ENCODE measurements around the gene NUP210.

NUP210 gene

GRCh38 chr3:13400114-13400673, 19.9 kb downstream of the NUP210 start:
- CTCF ChIA-PET, result interaction anchor here (1.0 kb wide), 1 partner anchor 53 kb away, joined by 3 read pairs; no protein-coding TSS in a partner anchor
- POLR2A ChIA-PET, result no interaction called here
- DNase-seq (ENCODE audit: extremely low spot score), result no peak
- TF ChIP-seq CTCF (IDR thresholded peaks at IDR 0.05; ENCODE audit: control extremely low read depth, extremely low read depth, low read depth, missing control alignments), result no peak

- no peak for DNase-seq (ENCODE audit: extremely low spot score)
- POLR2A ChIA-PET, result no interaction called here
- TF ChIP-seq CTCF (IDR thresholded peaks at IDR 0.05; ENCODE audit: control extremely low read depth, extremely low read depth, low read depth, missing control alignments), result no peak
- CTCF ChIA-PET, result no interaction called here
These were observed 20.5 kb downstream of the NUP210 start for GRCh38 chr3:13399603-13400002.

- ChIA-PET POLR2A (no interaction called here), CTCF (interaction anchor here (1.2 kb wide), 1 partner anchor 55 kb away, joined by 4 read pairs; no protein-coding TSS in a partner anchor)
- TF ChIP-seq CTCF (IDR thresholded peaks at IDR 0.05; ENCODE audit: control extremely low read depth, extremely low read depth, low read depth, missing control alignments), result no peak
These were observed 22.8 kb downstream of the NUP210 start for GRCh38 chr3:13397316-13397715.

GRCh38 chr3:13394363-13394762, 25.8 kb downstream of the NUP210 start:
- no peak for DNase-seq (ENCODE audit: extremely low spot score)
- ChIA-PET POLR2A (no interaction called here), CTCF (interaction anchor here (1.1 to 1.2 kb wide), 2 partner anchors 59 to 69 kb away, joined by 3 read pairs; no protein-coding TSS in a partner anchor)
- TF ChIP-seq CTCF (IDR thresholded peaks at IDR 0.05; ENCODE audit: control extremely low read depth, extremely low read depth, low read depth, missing control alignments), result no peak

More at GRCh38 chr3:13397316-13397715, 22.8 kb downstream of the NUP210 start:
- DNase-seq (ENCODE audit: extremely low spot score), result no peak

GRCh38 chr3:13393427-13394360, 26.4 kb downstream of the NUP210 start:
- no peak for DNase-seq (ENCODE audit: extremely low spot score)
- POLR2A ChIA-PET, result no interaction called here
- no peak for TF ChIP-seq CTCF (IDR thresholded peaks at IDR 0.05; ENCODE audit: control extremely low read depth, extremely low read depth, low read depth, missing control alignments)
- CTCF ChIA-PET, result interaction anchor here (1.1 to 1.2 kb wide), 2 partner anchors 60 to 69 kb away, joined by 3 read pairs; no protein-coding TSS in a partner anchor

GRCh38 chr3:13391308-13391707, 28.8 kb downstream of the NUP210 start:
- no peak for DNase-seq (ENCODE audit: extremely low spot score)
- no peak for TF ChIP-seq CTCF (IDR thresholded peaks at IDR 0.05; ENCODE audit: control extremely low read depth, extremely low read depth, low read depth, missing control alignments)
- ChIA-PET POLR2A (no interaction called here), CTCF (interaction anchor here (1.2 to 2.7 kb wide), 4 partner anchors 11 to 62 kb away, joined by 3 to 13 read pairs (median 5); no protein-coding TSS in a partner anchor)

All from GM10248 (cell line).